SK-N-SH treated with all-trans-retinoic acid at 6 μM for 48 hours (cell line): ENCODE data around the gene CLIC2.

Experiments used
- ATAC-seq: fragments of 200-7000 bp; cut with Tn5 transposase; 3 replicates; pipeline ENCODE4 v1.9.1; 2020; ENCODE audit warnings: mild to moderate bottlenecking, moderate library complexity
- ARNTL ChIP-seq: fragments of 450-650 bp; formaldehyde crosslinking; IDR thresholded peaks from 2 replicates; pipeline ENCODE4 v1.5.0; 2020; ENCODE audit warnings: low read depth, mild to moderate bottlenecking, moderate library complexity, borderline replicate concordance
- BACH2 ChIP-seq: fragments of 250-450 bp; sonication (Bioruptor Pico); IDR thresholded peaks from 2 replicates; pipeline ENCODE4 v1.9.0; 2021; ENCODE audit warnings: mild to moderate bottlenecking, borderline replicate concordance
- CREB5 ChIP-seq: fragments of 250-450 bp; sonication (Bioruptor Pico); IDR thresholded peaks from 2 replicates; pipeline ENCODE4 v1.5.1; 2020; ENCODE audit warnings: low read depth, mild to moderate bottlenecking, moderate library complexity
- CSDC2 ChIP-seq: fragments of 250-450 bp; sonication (Bioruptor Pico); IDR thresholded peaks from 2 replicates; pipeline ENCODE4 v1.5.0; 2020; ENCODE audit warnings: mild to moderate bottlenecking, moderate library complexity
- ESRRG ChIP-seq: fragments of 250-450 bp; sonication (Bioruptor Pico); IDR thresholded peaks from 2 replicates; pipeline ENCODE4 v1.6.1; 2021; ENCODE audit warnings: mild to moderate bottlenecking
- OSR1 ChIP-seq: fragments of 250-450 bp; sonication (Bioruptor Pico); IDR thresholded peaks from 2 replicates; pipeline ENCODE4 v1.8.0; 2022; ENCODE audit warnings: moderate library complexity, mild to moderate bottlenecking, inconsistent platforms
- PATZ1 ChIP-seq: fragments of 250-450 bp; sonication (Bioruptor Pico); IDR thresholded peaks from 2 replicates; pipeline ENCODE4 v1.8.0; 2020; ENCODE audit warnings: mild to moderate bottlenecking, moderate library complexity, borderline replicate concordance
- POU6F1 ChIP-seq: fragments of 250-450 bp; sonication (Bioruptor Pico); IDR thresholded peaks from 2 replicates; pipeline ENCODE4 v1.8.0; 2021; ENCODE audit warnings: low read depth, mild to moderate bottlenecking, moderate library complexity, borderline replicate concordance
- PPARA ChIP-seq: fragments of 250-450 bp; sonication (Bioruptor Pico); IDR thresholded peaks from 2 replicates; pipeline ENCODE4 v1.5.0; 2020; ENCODE audit warnings: mild to moderate bottlenecking, borderline replicate concordance
- SNAI2 ChIP-seq: fragments of 250-450 bp; sonication (Bioruptor Pico); IDR thresholded peaks from 2 replicates; pipeline ENCODE4 v1.5.0; 2020; ENCODE audit warnings: mild to moderate bottlenecking, moderate library complexity
- TOX ChIP-seq: fragments of 250-450 bp; sonication (Bioruptor Pico); IDR thresholded peaks from 2 replicates; pipeline ENCODE4 v1.8.0; 2021; ENCODE audit warnings: mild to moderate bottlenecking, moderate library complexity, borderline replicate concordance
- ZC3H10 ChIP-seq: fragments of 250-450 bp; sonication (Bioruptor Pico); IDR thresholded peaks from 2 replicates; pipeline ENCODE4 v1.5.1; 2021; ENCODE audit warnings: mild to moderate bottlenecking, moderate library complexity
- ZFP3 ChIP-seq: fragments of 250-450 bp; sonication (Bioruptor Pico); IDR thresholded peaks from 2 replicates; pipeline ENCODE4 v1.5.0; 2020; ENCODE audit warnings: mild to moderate bottlenecking, moderate library complexity
- ZNF565 ChIP-seq: fragments of 450-650 bp; formaldehyde crosslinking; conservative IDR thresholded peaks from 2 replicates; pipeline ENCODE4 v1.5.0; 2020; ENCODE audit warnings: low read depth, mild to moderate bottlenecking, moderate library complexity
- ZNF70 ChIP-seq: fragments of 450-650 bp; formaldehyde crosslinking; IDR thresholded peaks from 2 replicates; pipeline ENCODE4 v1.5.0; 2020; ENCODE audit warnings: mild to moderate bottlenecking, moderate library complexity
- ZNF8 ChIP-seq: fragments of 450-650 bp; formaldehyde crosslinking; IDR thresholded peaks from 2 replicates; pipeline ENCODE4 v1.5.0; 2020; ENCODE audit warnings: mild to moderate bottlenecking, moderate library complexity
- TF ChIP-seq, protein P1 (sequence below): fragments of 250-450 bp; sonication (Bioruptor Pico); IDR thresholded peaks from 2 replicates; pipeline ENCODE4 v1.5.1; 2021; ENCODE audit warnings: mild to moderate bottlenecking, moderate library complexity
- TF ChIP-seq, protein P2 (sequence below): fragments of 250-450 bp; sonication (Bioruptor Pico); IDR thresholded peaks from 2 replicates; pipeline ENCODE4 v1.5.0; 2020; ENCODE audit warnings: mild to moderate bottlenecking, moderate library complexity

CLIC2 gene

DNA sequence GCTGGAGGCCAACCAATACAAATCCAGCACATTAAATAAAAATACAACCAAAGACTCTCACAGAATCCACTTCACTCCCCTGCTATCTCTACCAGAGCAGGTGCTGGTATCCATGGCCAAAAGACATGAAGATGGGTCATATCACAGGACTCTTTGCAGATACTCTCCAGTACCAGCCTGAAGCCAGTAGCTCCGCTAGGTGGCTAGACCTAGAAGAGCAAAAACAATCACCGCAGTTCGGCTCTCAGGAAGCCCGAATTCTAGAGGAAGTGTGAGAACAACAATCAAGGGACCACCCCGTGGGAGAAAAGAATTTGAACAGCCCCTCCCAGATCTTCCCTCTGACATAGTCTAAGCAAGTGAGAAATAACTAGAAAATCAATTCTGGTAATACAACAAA is 20.2 kb downstream of the CLIC2 start:
- TF ChIP-seq, protein P1, sequence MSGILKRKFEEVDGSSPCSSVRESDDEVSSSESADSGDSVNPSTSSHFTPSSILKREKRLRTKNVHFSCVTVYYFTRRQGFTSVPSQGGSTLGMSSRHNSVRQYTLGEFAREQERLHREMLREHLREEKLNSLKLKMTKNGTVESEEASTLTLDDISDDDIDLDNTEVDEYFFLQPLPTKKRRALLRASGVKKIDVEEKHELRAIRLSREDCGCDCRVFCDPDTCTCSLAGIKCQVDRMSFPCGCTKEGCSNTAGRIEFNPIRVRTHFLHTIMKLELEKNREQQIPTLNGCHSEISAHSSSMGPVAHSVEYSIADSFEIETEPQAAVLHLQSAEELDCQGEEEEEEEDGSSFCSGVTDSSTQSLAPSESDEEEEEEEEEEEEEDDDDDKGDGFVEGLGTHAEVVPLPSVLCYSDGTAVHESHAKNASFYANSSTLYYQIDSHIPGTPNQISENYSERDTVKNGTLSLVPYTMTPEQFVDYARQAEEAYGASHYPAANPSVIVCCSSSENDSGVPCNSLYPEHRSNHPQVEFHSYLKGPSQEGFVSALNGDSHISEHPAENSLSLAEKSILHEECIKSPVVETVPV, result no peak
- TF ChIP-seq ARNTL (CRISPR knock-in tag) (no peak), ZNF8 (CRISPR knock-in tag) (no peak), ZNF70 (no peak), ZNF565 (no peak), OSR1 (CRISPR knock-in tag) (no peak), CREB5 (CRISPR knock-in tag) (no peak), ZFP3 (CRISPR knock-in tag) (no peak), ESRRG (CRISPR knock-in tag) (no peak), POU6F1 (no peak), PPARA (CRISPR knock-in tag) (no peak), BACH2 (no peak), SNAI2 (CRISPR knock-in tag) (no peak), TOX (CRISPR knock-in tag) (no peak), CSDC2 (CRISPR knock-in tag) (no peak), PATZ1 (CRISPR knock-in tag) (no peak), ZC3H10 (CRISPR knock-in tag) (no peak)

DNA sequence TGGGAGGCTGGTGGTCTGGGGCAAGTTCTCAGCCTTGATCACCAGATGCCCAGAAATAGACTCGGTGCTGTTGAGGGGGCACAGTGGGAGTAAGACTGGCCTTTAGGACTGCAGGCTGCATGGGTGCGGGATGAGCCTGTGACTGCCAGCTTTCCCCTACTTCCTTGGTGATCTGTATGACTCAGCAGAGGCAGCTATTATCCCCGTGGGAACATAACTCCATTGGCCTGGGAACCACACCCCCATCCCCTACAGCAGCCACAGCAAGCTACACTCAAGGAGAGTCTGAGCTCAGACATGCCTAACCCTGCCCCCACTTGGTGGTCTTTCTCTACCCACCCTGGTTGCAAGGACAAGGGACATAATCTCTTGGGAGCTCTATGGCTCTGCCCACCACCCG is 20.6 kb downstream of the CLIC2 start:
- no peak for TF ChIP-seq ARNTL (CRISPR knock-in tag)
- no peak for TF ChIP-seq POU6F1
- no peak for TF ChIP-seq TOX (CRISPR knock-in tag)
- TF ChIP-seq PPARA (CRISPR knock-in tag), result no peak
- TF ChIP-seq PATZ1 (CRISPR knock-in tag), result no peak
- TF ChIP-seq, protein P2, sequence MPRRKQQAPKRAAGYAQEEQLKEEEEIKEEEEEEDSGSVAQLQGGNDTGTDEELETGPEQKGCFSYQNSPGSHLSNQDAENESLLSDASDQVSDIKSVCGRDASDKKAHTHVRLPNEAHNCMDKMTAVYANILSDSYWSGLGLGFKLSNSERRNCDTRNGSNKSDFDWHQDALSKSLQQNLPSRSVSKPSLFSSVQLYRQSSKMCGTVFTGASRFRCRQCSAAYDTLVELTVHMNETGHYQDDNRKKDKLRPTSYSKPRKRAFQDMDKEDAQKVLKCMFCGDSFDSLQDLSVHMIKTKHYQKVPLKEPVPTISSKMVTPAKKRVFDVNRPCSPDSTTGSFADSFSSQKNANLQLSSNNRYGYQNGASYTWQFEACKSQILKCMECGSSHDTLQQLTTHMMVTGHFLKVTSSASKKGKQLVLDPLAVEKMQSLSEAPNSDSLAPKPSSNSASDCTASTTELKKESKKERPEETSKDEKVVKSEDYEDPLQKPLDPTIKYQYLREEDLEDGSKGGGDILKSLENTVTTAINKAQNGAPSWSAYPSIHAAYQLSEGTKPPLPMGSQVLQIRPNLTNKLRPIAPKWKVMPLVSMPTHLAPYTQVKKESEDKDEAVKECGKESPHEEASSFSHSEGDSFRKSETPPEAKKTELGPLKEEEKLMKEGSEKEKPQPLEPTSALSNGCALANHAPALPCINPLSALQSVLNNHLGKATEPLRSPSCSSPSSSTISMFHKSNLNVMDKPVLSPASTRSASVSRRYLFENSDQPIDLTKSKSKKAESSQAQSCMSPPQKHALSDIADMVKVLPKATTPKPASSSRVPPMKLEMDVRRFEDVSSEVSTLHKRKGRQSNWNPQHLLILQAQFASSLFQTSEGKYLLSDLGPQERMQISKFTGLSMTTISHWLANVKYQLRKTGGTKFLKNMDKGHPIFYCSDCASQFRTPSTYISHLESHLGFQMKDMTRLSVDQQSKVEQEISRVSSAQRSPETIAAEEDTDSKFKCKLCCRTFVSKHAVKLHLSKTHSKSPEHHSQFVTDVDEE (CRISPR knock-in tag), result no peak
- no peak for TF ChIP-seq ZC3H10 (CRISPR knock-in tag)
- TF ChIP-seq ZNF70, result no peak
- ATAC-seq, result no peak

More for the DNA sequence above, 20.2 kb downstream of the CLIC2 start:
- ATAC-seq, result no peak
